Choroid plexus epithelial cell (primary cell): Measurements from ENCODE around the gene ZNF337.
A peak's percentile ranks its signal among the peaks of the same experiment; 100 is the strongest.
"Not testable (repeated sequence)": the region's sequence is repeated elsewhere in the genome, so short reads cannot be mapped to it uniquely, and the experiment has no call there.

Experiments
- DNase-seq: peaks from one replicate; pipeline ENCODE4 v3.0.0-alpha.2; 2010; ENCODE audit warnings: low read depth
- H3K4me3 ChIP-seq: 2 replicates; pipeline ENCODE4 v1.5.1; 2011; ENCODE audit warnings: low read depth, mild to moderate bottlenecking, control low read depth, low read length, moderate library complexity
- TF ChIP-seq, protein P1 (sequence below): conservative IDR thresholded peaks from 2 replicates; pipeline ENCODE4 v1.5.1; 2011; ENCODE audit warnings: low read depth, mild to moderate bottlenecking, control low read depth, inconsistent platforms, low read length, moderate library complexity

Gene ZNF337

DNA sequence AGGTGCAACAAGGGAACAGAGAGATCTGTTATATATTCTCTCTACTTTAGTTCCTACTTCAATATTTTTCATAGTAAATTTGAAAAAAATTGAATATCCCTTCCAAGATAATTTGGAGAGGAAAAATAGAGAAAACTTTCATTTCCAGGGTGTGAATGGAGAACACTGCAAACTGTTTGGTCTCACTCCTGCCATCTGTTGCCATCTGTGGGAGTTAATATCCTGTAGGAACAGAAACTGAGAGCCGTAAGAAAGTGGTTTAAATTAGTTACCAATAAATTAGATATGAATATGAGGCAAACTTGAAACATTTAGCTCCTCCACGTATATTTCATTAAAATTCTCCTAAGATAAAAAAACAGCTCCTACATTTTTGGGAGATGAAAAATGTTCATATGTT is 4.2 kb downstream of the ZNF337 start:
- DNase-seq: no peak
- no peak overlapping the region for H3K4me3 ChIP-seq
- TF ChIP-seq, protein P1, sequence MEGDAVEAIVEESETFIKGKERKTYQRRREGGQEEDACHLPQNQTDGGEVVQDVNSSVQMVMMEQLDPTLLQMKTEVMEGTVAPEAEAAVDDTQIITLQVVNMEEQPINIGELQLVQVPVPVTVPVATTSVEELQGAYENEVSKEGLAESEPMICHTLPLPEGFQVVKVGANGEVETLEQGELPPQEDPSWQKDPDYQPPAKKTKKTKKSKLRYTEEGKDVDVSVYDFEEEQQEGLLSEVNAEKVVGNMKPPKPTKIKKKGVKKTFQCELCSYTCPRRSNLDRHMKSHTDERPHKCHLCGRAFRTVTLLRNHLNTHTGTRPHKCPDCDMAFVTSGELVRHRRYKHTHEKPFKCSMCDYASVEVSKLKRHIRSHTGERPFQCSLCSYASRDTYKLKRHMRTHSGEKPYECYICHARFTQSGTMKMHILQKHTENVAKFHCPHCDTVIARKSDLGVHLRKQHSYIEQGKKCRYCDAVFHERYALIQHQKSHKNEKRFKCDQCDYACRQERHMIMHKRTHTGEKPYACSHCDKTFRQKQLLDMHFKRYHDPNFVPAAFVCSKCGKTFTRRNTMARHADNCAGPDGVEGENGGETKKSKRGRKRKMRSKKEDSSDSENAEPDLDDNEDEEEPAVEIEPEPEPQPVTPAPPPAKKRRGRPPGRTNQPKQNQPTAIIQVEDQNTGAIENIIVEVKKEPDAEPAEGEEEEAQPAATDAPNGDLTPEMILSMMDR: no peak

DNA sequence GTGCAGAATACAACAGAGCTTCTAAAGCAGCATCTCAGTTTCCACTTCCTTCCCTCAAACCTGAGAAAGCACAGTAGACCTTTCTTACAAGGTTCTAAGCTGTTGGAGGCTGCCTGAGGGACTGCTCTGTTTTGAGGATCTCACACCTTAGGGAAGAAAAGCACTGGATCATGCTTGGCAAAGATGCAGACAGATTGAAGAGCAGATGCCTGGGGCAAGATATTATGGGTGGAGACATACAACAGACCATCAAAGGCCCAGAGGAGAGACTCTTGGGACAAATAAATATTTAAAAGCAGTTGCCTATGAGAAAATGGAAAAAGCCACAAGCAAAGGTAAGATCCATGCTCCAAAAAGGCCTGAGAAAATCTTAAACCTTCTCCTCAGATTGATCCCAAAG is 6.2 kb downstream of the ZNF337 start:
- DNase-seq: no peak
- H3K4me3 ChIP-seq: no peak overlapping the region
- TF ChIP-seq, protein P1: no peak

DNA sequence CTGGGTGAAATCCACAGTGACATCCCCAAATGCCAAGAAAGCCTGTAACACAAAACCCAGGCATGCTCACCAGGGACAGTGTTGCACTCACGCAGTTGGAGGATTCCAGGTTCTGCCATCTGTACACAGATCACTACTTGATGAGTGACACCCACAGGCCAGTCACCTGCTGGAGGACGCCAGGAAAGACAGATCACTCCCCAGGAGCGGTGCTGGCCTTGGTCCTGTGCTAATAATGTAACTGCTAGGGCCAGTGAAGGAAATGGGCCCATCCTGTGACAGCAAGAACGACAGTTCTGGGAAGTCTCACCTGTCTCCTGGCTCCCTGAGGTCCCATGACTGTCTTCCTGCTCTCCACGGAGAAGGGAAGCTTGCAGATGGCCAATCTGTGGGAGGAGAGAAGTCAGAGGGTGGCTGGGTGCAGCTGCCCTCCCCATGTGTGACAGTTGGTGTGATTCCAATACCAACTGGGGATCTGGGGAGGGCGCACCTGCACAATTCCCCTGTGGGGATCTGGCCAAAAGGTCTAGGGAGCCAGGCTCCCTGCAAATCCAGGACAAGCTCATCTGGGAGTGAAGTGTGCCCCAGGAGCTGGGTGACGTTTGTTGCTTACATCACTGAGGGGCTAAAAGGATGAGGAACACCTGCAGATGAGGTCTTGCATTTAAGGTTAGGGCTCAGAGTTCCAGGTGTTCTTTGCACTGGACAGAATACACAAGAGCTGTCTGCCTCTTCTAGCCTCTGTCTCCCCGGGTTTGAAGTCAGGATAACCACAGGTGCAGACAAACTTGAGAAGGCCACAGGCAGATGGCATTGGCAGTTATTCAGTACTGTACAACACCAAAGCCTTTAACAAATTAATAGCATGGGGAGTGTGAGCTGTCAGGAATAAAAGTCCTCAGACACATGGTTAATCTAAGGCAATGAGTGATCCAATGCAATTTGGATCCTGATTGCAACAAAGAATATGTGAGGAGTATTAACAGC is 10.3 kb downstream of the ZNF337 start:
- no peak for DNase-seq
- H3K4me3 ChIP-seq: no peak overlapping the region
- TF ChIP-seq, protein P1: no peak

DNA sequence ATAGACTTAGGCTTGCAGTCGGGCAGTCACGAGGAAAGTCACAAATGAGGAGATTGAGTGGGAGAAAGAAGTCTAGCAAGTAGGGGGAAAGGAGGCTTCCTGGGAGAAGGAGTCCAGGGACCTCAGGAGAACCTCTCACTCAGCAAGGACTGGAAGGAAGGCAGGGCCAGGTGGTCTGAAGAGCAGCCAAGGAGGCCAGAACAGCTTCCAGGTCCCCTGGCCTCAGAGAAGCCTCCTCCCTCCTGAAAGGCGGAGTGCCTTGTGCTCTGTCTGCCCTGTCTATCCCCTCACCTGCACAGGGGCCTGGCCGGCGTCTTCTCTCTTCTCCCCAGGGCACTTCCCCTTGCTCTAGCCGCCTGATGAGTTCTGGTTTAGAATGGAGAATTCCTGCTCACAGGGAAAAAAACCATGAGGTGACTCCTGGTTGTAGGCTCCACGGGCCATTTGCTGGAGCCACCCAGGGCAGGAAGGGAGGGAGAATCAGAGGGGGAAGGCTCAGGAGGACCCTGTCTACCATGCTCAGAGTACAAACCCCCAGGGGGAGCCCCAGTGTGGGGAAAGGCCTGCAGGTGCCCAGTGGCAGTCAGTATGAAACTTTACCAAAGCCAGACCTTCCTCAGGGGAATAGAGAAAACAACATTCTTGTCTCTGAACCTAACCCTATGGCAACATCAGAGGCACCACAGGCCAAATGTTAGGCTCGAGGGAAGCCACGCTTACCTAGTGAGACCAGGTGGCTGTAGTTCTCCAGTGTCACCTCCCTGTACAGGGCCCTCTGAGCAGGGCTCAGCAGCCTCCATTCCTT is 11.2 kb downstream of the ZNF337 start:
- TF ChIP-seq, protein P1: no peak
- no peak overlapping the region for H3K4me3 ChIP-seq
- DNase-seq: no peak

DNA sequence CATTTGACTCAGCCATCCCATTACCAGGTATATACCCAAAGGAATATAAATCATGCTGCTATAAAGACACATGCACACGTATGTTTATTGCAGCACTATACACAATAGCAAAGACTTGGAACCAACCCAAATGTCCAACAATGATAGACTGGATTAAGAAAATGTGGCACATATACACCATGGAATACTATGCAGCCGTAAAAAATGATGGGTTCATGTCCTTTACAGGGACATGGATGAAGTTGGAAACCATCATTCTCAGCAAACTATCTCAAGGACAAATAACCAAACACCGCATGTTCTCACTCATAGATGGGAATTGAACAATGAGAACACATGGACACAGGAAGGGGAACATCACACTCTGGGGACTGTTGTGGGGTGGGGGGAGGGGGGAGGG is 12.8 kb downstream of the ZNF337 start:
- H3K4me3 ChIP-seq, DNase-seq: not testable (repeated sequence)

DNA sequence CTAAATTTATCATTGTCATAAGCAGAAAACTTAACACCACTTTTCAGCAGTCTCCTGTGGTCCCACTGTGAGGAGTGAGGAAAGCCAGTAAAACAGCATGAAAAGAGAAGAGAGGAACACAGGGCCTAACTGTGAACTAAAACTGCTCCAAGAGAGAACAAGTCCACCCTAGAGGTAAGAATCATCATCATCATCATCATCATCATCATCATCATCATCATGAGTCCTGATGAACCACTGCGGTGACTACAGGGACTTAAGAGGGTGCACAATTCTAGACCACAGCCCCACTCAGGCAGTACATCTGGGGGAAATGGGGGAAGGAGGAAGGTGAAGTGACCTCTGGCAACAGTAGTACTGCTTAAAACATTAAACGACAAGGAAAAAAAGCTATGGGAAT is 13.6 kb downstream of the ZNF337 start:
- H3K4me3 ChIP-seq: no peak overlapping the region
- TF ChIP-seq, protein P1: no peak
- no peak for DNase-seq

DNA sequence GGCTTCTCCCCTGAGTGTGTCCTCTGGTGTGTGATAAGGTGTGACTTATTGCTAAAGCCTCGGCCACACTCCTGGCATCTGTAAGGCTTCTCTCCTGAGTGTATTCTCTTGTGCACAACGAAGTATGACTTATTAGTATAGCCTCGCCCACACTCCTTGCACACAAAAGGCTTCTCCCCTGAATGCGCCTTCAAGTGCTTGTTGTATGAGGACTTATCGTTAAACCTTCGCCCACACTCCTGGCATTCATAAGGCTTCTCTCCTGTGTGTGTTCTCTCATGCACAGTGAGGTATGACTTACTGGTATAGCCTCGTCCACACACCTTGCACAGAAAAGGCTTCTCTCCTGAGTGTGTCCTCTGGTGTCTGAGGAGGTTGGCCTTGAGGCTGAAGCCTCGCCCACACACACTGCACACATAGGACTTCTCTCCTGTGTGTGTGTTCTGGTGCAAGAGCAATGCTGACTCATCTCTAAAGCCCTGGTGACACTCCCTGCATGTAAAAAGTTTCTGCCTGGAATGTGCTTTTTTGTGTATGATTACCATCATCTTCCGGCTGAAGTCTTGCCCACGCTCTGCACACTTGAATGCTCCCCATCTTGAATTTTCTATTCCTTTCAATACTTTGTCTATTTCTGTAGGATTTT is 20.4 kb downstream of the ZNF337 start:
- no peak overlapping the region for H3K4me3 ChIP-seq
- DNase-seq: peak; percentile 89
- TF ChIP-seq, protein P1: no peak
